ENCODE measurements around the gene LRRC28.

Gene LRRC28

DNA sequence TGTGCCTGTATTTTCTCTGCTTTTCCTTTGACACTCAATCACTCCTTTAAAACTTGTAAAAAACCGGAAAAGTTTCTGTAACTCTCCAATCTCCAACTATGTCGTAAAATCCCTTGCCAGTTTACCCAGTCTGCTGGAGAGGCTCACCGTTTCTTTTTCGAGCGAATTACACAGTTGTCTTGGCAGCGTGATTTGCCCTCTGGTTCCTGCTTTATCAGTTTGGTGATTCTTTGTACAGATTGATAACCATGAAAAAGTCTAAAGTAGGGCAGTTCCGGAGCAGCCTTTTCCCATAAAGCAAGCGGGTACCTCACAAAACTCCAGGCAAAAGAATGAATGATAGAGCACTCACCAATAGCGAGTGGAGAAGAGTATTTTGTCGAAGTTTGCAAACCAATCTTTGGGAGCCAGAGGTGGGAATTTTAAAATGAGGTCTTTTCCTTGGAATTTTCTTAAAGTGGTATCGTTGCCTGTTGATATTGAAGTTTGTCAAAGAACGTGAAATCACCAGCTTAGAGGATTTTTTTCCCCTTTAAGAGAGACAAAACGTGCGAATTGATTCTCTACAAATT, 1.9 kb upstream of the LRRC28 start, which contains the start of gene TTC23:
Gene TTC23 (minus strand): TSS at position 312 of the 572 bp plus-strand sequence. CDS start 20,869 bp downstream, outside the sequence.
- peak; percentile 88 for DNase-seq

DNA sequence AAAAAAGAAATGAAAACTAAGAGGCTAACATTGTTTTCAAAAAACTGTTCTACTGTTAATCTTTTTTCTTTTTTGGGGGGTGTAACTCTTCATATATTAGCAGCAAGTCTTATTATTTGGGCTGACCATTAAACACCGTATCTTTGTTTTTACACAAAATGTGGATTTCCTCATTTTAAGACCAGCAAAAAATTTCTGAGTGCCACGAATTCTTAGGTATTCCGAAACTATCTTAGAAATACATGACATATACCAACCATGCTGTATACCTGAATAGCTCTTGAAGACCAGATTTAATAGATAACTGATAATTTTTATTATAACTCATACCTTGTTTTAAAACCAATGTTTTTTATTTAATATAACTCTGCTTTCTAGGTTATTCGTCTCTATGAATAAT, 1.3 kb upstream of the LRRC28 start:
- no peak for DNase-seq

DNA sequence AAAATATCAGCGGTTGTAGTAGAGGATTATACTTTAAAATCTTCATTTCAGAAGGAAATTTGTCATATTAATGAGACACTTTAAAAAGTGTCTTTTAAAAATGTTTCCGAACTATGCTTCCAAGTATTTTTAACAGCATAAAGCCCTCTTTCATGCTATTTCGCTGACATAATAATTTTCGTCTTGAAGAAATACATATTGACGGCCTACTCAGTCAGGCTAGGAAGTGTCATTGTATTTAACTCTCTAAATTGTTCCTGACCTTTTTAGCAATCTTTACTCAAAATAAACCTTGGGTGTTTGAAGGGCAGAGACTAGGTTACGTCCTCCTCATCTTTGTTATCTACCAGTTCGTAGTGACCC, 806 bp upstream of the LRRC28 start:
- no peak for DNase-seq

DNA sequence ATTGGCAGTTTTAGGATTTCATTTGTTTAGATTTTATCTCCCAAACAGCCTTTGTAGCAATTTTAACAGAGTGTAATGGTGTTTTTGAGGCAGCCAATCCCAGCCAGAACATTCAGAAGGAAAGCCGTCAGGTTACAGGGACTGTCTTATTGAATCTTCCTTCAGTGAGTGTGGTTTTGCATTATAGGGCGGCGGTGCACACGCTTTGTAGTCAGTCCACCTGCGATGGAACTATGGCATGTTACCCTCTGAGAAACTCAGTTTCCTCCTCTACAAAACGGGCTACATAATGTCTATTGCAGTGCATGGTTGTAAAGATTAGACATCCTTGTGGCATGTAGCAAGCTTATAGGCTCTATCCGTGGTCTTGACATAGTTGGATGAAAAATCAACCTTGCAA, 1.0 kb downstream of the LRRC28 start:
- peak; percentile 10 for DNase-seq

DNA sequence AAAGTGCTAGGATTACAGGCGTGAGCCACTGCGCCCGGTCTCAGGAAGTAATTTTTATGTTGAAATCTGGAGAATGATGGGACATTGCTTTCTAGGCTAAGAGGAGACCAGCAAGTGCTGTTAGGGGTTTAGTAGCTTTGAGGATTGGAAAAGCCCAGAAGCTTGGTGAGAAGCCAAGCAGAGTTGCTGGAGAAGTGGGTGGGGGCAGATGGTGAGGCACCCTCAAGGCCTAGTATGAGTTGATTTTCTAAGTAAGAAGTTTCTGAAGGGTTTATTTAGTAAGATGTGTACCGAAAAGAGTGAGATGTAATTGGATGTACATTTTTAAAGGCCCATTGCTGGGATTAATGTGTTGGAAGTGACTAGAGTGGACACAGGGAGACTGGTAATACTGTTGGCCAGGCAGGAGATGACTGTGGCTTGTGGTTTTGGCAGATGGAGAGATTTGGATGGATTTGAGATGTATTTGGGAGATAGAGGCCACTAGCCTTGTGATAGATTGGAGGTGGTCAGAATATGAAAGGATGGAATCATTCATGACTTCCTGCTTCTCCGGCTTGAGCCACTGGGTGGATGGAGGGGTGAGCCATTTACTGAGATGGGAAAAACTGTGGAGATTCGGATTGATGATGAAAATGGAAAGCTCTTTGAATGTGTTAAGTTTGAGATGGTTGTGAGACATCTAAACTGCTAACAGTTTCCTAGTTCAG, 2.3 kb downstream of the LRRC28 start:
- peak; percentile 76 for DNase-seq

DNA sequence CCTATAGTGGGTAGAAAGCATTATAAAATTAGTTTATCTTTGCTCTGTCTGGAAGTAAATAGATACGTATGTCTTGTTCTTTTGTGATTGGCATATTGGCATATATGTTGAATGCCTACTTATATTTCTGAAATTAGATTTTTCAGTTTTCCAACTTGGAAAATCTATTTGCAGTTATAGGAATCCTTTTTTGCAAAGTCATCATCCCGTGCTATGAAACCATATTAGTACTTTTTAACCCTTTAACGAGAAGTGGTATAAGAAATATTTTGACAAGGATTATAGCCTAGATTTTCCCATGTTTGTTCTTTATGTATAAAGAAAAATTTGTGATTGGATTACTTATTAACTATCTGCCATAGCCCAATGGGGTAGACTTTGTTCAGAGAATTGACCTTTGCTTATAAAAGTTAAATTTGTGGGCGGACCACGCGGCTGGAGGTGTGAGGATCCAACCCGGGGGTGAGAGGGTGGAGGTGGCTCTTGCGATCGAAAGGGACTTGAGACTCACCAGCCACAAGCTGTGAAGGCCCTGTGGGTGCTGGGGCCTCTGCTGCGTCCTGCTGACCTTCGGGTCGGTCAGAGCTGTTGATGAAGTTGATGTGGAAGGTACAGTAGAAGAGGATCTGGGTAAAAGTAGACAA, 5.9 kb downstream of the LRRC28 start:
- no peak for DNase-seq

DNA sequence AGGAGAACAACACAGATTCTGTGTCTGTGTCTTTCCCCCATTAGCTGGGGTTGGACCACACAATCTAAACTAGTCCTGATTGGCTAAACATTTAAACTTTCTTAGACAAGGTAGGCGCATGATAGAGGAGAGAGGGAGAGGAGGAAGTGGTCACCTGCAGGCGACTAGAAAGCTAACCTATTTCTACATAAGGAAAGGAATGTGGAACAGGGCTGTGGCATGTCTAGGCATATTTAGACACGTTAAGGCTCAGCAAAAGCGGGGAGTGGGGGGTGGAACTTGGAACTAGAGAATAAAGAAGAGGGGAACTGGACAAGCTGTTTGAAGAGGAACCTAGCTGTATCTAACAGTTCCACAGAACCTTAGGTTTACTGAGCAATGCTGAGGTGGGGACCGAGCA, 12.8 kb downstream of the LRRC28 start:
- no peak for DNase-seq

DNA sequence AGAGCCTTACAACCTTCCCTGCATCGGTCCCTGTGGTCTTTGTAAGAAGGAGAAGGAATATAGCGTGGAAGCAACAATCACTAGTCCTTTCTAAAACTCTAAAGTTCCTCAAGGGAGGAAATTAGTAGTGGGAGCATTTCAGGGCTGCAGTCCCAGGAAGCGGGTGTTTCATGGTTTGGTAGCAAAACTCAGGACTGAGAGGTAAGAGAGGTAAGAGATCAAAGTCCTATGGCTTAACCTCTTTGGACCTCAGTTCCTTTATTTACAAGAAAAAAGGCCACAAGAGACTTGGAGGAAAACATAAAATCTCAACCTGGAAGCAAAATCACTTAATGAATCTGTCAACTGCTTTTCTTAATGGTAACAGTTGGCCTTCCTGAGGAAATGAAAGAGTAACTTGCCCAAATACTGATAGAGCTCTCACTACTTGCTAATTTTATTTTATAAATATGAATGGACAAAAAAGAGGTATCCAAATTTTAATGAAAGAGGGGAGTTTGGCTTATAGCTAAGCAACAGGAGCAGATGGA, 14.3 kb downstream of the LRRC28 start:
- DNase-seq, result no peak

DNA sequence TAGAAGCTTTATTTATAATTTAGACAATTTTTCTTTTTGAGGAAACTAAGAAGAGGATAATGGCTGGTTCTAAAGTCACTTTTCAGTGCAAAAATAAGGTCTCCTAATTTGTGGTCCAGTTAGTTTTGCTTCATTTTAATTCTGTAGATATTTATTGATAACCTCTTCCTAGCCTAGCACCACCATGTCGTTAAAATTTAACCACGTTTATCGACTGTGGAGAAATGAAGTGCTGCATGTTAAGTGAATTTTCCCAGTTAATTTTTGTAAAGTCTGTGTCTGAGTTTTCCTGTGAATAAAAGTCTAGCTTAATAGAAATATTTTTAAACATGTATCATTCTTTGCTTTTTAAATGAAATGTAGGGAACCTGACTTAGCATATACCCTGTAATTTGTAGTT, 16.7 kb downstream of the LRRC28 start:
- DNase-seq, result no peak

DNA sequence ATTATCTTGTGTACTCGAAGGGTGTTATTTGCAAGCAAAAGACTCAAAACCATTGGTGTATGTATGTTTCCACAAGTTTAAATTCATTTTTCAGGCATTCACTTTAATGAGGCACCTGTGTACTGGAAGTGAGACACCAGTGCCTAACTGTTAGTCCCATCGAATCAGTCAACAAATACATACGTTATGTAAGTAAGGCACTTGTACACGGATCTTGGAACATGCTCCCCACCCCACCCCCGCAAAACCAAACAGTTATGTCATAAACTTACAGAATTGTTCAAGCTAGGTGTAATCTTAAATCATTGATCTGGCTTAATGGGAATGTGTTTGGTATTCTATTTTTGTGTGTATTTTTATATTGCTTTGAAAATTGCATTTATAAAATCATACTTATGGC, 17.1 kb downstream of the LRRC28 start:
- no peak for DNase-seq

DNA sequence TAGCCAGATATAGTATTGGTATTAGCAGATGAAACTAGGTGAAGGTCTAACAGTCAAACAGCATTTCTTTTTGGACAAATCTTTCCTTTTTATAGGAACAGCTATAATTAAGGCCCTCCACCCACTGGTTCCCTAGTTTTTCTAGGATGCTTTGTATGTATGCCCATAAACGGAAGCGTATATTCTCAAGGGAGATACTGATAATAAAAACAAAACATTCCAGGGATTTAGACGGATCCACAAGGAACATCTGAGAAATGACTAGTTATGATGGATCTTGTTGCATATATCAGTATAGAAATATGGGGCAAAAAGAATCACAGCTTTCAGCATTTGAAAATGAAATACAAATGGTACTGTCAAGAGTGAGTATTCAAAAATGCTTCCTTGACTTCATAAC, 22.5 kb downstream of the LRRC28 start:
- DNase-seq, result no peak

DNA sequence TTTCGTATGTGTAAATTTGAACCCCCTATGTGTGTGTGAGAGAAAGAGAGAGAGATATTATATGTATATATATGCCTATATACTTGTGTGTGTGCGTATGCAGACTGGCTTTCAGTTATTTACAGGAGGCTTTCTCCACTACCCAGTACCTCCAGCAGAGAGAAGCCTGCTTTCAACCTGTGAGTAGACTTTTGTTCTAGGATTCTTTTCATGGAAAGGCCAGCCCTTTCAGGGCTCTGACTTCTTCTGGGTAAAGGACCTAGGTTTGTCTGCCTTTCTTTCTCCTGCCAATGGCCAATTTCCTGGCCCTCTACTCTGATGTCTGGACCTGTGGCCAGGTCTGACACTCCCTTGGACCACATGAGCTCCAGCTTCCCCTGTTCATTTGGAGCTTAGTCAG, 23.8 kb downstream of the LRRC28 start:
- DNase-seq, result no peak

DNA sequence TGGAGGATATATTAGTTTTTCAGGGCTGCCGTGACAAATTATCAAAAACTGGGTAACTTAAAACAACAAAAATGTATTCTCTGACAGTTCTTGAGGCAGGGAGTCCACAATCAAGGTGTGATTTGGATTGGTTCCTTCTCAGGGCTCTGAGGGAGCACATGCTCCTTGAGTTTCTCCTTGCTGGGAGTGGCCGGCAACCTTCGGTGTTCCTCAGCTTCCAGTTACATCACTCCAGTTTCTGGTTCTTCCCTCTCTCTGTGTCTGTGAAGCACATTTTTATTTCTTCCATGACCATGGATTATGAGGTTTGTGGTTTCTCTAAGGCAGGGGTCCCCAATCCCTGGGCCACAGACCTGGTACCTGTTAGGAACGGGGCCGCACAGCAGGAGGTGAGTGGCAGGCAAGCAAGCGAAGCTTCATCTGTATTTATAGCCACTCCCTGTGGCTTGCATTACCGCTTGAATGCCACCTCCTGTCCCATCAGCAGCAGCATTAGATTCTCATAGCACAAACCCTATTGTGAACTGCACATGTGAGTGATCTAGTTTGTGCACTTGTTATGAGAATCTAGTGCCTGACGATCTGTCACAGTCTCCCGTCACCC, 24.3 kb downstream of the LRRC28 start:
- no peak for DNase-seq

DNA sequence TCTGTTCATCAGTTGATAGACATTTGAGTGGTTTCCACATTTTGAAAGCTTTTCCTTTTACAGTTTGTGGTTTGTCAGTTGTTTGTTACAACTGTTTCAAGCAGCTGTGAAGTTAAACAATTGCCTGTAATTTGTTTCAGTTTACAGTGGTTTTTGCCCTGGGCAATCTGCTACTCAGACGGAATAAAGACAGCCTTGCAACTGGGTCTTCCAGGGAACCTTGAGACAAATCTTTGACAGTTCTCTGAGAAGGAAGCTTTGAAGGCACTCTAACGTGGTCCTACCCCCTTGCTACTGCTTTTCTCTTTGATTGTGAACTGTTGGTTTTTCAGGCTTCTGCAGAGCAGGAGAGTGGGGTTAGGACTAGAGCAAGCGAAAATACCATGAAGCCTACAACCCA, 28.0 kb downstream of the LRRC28 start:
- DNase-seq, result no peak

DNA sequence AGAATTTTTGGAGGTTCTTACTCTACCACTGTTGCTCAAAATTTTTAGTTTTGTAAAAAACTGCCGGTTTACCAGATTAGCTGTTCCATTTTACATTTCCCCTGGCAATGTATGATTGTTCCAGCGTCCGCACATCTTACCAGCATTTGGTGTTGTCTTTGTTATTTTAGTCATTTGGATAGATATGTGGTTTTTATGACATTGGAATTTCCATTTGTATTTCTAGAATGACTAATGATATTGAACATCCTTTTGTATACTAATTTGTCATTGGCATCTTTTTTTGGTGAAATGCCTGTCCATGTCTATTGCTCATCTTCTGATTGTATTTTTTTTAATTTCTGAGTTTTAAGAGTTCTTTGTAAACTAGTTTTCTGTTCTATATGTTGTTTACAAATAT, 28.5 kb downstream of the LRRC28 start:
- DNase-seq, result no peak

DNA sequence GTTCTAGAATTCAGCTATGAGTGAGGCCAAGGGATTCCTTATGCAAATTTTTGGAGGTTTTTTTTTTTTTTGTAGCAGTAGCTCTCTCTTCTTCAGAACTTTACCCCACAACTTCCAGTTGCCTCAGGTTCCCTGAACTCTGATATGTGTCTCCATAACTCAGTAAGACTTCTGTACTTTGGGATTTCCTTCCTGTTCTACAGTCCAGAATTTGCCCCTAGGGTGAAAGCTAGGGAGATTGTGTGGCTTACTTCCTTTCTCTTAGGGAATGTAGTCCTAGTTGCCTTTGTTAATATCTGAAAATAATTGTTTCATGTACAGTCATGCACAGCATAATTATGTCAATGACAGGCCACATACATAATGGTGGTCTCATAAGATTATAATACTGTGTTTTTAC, 30.8 kb downstream of the LRRC28 start:
- DNase-seq, result no peak

DNA sequence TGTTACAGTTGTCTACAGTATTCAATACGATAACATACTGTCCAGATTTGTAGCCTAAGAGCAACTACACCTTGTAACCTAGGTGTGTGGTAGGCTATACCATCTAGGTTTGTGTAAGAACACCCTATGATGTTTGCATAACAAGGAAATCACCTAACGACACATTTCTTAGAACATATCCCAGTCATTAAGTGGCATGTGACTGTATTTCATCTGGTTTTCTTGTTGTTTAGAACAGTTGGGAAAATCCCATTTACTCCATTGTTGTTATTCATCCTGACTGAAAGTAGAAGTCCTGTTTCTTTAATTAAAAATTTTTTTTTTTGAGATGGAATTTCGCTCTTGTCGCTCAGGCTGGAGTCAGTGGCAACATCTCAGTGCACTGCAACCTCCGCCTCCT, 31.3 kb downstream of the LRRC28 start:
- DNase-seq, result no peak

DNA sequence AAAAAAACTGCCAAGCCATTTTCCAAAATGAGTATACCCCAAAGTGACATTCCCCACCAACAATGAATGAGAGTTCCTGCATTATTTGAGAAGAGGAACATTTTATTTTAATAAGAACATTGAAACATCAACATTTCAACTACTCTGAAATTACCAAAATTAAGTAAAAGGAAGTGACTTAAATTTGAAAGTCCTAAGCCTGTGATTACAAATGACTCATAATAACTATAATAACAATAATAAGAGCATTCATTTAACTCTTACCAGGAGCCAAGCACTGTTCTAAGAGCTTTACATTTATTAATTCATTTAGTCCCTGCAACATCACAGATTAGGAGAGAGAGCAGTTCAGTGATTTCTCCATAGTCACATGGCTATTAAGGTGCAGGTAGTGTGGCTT, 32.4 kb downstream of the LRRC28 start:
- no peak for DNase-seq

DNA sequence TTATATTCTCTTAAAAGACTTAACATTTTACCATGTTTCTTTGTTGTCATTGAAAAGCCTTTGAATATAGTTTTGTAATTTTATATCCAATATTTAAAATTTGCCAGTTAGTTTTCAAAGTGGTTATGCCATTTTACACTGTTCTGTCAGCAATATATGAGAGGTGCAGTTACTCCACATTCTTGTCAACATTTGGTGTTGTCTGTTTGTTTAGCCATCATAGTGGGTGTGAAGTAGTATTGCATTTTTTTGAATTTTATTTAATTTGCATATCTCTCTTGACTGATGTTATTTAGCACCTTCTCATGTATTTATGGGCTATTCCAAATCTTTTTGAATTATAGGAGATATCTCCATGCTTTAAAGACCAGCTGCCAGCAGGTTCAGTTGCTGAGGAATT, 40.4 kb downstream of the LRRC28 start:
- DNase-seq, result no peak

DNA sequence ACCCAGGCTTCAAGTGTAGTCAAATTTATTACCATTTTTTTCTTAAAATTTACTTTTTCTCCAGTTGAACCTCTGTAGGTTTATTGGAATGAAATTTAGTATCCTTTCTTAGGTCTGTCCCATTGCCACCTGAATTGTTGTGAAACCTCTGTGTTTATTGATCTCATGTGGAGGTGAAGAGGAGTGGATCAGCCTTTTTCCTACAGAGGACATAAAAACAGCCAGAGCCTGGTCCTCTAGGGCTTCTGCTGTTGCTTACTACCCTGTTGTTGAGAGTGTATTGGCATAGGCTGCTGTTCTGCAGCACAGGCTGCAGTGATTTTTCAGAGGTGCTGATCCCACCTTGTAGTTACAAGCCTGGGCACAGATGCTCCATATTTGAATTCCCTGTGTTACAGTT, 44.6 kb downstream of the LRRC28 start:
- no peak for DNase-seq

DNA sequence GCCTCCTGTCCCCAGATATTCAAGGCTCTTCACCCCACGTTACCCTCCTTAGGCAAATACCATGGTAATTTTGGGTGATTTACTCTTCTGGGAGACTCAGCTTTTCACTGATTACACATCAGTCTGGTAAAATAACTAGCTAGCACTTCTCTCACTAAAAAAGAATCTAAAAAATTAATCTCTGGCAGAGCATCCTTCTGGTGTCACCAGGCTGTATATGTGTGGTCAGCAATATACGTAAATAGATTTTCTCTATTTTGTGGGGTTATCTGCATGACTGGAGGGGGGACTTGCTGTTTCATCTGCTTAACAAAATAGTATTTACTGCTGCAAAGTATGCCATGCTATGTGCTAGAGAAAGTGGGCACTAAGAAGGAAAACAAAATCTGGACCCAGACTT, 45.1 kb downstream of the LRRC28 start:
- DNase-seq, result peak; percentile 4

DNA sequence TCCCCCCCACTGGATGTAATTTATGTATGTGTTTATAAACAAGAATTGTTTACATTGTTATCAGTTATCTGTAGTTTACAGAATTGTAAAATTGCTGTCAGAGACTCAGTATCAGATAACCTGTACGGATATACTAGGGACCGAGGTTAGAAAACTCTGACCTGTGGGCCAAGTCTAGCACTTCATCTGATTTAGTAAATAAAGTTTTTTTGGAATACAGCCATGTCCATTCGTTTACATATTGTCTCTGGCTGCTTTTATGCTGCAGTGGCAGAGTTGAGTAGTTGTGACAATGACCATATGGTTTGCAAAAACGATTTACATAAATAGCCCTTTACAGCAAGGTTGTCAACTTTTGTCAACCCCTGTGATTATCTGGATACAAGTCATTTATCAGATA, 52.6 kb downstream of the LRRC28 start:
- no peak for DNase-seq

DNA sequence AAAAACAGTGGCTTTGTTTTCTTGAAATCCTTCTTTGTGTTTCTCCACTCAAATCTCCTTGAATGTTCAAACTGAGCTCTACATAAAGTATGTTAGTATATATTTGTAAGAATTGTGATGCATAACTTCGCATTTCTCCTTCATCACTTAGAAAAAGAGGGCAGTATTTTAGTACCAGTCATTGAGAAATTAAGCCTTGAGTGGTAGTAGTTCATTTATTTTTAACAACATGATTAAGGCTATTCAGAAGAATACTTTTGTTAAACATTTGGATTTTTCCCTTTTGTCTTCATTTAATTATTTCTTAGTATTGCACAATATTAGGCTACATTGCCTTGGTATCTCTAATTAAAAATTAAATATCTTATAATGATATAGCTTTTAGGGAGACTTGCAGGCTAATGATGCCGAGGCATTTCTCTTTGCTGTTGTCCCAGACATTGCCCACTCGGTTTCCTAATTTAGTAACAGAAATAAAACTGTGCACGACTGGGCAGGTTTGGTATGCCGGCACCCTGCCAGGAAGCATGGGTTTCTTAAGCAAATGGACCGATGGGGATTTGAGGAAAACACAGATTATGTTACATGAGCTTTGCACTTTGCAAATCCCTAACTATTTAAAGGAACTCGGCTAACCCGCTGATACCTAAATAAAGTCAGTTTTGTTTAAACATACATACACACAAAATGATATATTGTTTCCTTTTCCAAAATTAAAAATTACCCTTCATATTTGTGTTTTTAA, 54.7 kb downstream of the LRRC28 start:
- peak; percentile 72 for DNase-seq

All from fibroblast of skin of abdomen (primary cell).